ENCODE measurements around the gene GSK3A. TPM values are rescaled to one million over a fixed set of nuclear protein-coding genes. Genes with fewer than 3 reads are reported as not detected.
A peak's percentile ranks its signal among the peaks of the same experiment; 100 is the strongest.

GSK3A gene
- total and polyA plus RNA-seq, 2 of the 4 experiments (the other 2 are of a cell fraction) = 8.1 to 43.3 TPM

- no peak for TF ChIP-seq ELK1 (IDR thresholded peaks at IDR 0.05; ENCODE audit: borderline replicate concordance, low read depth, low read length)
- TF ChIP-seq RFX5 (IDR thresholded peaks at IDR 0.05; ENCODE audit: low read depth, low read length) = 0 out of 2 replicates have a peak, but pooled peaks have one; percentile 29
- TF ChIP-seq CHD1 (IDR thresholded peaks at IDR 0.05; ENCODE audit: low read depth, low read length) = no peak
Observed at GRCh38 chr19:42279902-42280814, 37.8 kb upstream of the GSK3A start (continued).

Data from IMR-90 (cell line).